IPS DF 6.9 (cell line): ENCODE data around the gene HAPLN2.

Experiments used
- DNase-seq: peaks from one replicate; pipeline ENCODE4 v3.0.0-alpha.2; 2013; ENCODE audit warnings: low read depth, low spot score
- H3K27ac ChIP-seq: one replicate; pipeline ENCODE4 v1.5.1; 2013; ENCODE audit warnings: low read length, control low read depth
- H3K27me3 ChIP-seq: 2 replicates; pipeline ENCODE4 v1.6.1; 2013; ENCODE audit warnings: mild to moderate bottlenecking, low read length; ENCODE audit not compliant: control insufficient read depth, insufficient read depth
- H3K36me3 ChIP-seq: 2 replicates; pipeline ENCODE4 v1.6.1; 2013; ENCODE audit warnings: low read length; ENCODE audit not compliant: control insufficient read depth, insufficient read depth
- H3K4me1 ChIP-seq: 2 replicates; pipeline ENCODE4 v1.6.1; 2013; ENCODE audit warnings: low read length; ENCODE audit not compliant: control insufficient read depth, insufficient read depth
- H3K4me3 ChIP-seq: 2 replicates; pipeline ENCODE4 v1.5.1; 2013; ENCODE audit warnings: mild to moderate bottlenecking, low read length
- H3K9me3 ChIP-seq: 2 replicates; pipeline ENCODE4 v1.6.1; 2013; ENCODE audit warnings: low read length, inconsistent platforms; ENCODE audit not compliant: control insufficient read depth, insufficient read depth
- WGBS: extraction: QIAGEN DNeasy Blood & Tissue Kit; methylation state at CpG from one replicate; pipeline ENCODE4 v1.1.7; 2013; ENCODE audit warnings: mixed read lengths, missing lambda C conversion rate; ENCODE audit not compliant: insufficient read length, insufficient coverage; 5-methylcytosine and 5-hydroxymethylcytosine counted together

HAPLN2 gene

GRCh38 chr1:156591432-156592157, 27.6 kb upstream of the HAPLN2 start, which contains the start of gene NAXE:
Gene NAXE (plus strand): TSS chr1:156591776. CDS start chr1:156591805, 29 bp downstream.
- DNase-seq = peak; percentile 55
- no peaks in the 10 kb centered on the region for H3K27me3 ChIP-seq
- no CpG with 5 or more reads among the region's 60 CpGs for WGBS
- no peak within 1 kb of the TSS for H3K27ac ChIP-seq
- H3K4me1 ChIP-seq = no peaks in the 10 kb centered on the region; the same call in 1 of the 2 replicates
- H3K4me3 ChIP-seq = peak within 1 kb of the TSS; percentile 86
- no peaks in the 10 kb centered on the region for H3K9me3 ChIP-seq
- H3K36me3 ChIP-seq = peaks cover 27% of the 10 kb centered on the region

- Histone ChIP-seq H3K36me3 (peaks cover 32% of the 10 kb centered on the region), H3K27ac (no peak overlapping the region), H3K9me3 (no peaks in the 10 kb centered on the region), H3K4me1 (no peaks in the 10 kb centered on the region; the same call in 1 of the 2 replicates), H3K27me3 (no peaks in the 10 kb centered on the region), H3K4me3 (peak overlapping the region; percentile 86)
- no CpG with 5 or more reads among the region's 16 CpGs for WGBS
- no peak for DNase-seq
These were observed 26.9 kb upstream of the HAPLN2 start for GRCh38 chr1:156592158-156592909.

GRCh38 chr1:156592910-156593660, 26.1 kb upstream of the HAPLN2 start:
- Histone ChIP-seq H3K27ac (no peak overlapping the region), H3K4me1 (no peaks in the 10 kb centered on the region; the same call in 1 of the 2 replicates), H3K4me3 (no peak overlapping the region), H3K27me3 (no peaks in the 10 kb centered on the region), H3K9me3 (no peaks in the 10 kb centered on the region), H3K36me3 (peaks cover 38% of the 10 kb centered on the region)
- WGBS = no CpG with 5 or more reads among the region's 8 CpGs
- DNase-seq = no peak

DNA sequence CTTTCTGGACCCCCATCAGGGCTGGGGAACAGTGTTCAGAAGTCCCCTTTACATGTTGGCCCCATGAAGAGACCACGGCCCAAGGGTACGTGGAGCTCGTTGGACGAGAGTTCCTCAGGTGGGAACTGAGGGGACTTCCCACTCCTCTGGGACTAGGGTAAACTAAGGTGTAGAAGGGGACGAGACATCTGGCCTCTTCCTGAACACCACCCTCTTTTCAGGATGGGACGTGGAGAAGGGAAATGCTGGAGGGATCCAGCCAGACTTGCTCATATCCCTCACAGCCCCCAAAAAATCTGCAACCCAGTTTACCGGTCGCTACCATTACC, 25.6 kb upstream of the HAPLN2 start:
- Histone ChIP-seq H3K9me3 (no peaks in the 10 kb centered on the region), H3K4me1 (no peaks in the 10 kb centered on the region; the same call in 1 of the 2 replicates), H3K36me3 (peaks cover 42% of the 10 kb centered on the region), H3K27ac (no peak overlapping the region), H3K4me3 (no peak overlapping the region), H3K27me3 (no peaks in the 10 kb centered on the region)
- no peak for DNase-seq
- no CpG with 5 or more reads among the region's 8 CpGs for WGBS

DNA sequence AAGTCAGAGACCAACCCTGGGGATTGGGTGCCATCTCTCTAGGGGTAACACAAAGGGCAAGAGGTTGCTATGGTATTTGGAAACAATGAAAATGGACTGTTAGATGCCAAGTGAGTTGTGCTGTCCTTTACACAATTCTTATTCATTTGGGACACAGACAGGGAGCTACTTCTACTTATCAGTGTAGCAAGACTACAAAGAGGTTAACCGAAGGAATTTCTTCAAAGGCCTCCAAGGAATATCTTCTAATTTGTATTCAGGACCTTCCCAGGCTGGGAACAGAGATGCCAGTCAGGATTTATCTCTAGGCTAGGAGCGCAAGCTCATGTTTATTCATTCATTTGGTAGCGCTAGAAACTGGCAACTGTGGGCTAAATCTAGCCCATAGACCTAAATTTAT, 25.0 kb upstream of the HAPLN2 start:
- peaks cover 42% of the 10 kb centered on the region for H3K36me3 ChIP-seq
- no peaks in the 10 kb centered on the region for H3K27me3 ChIP-seq
- DNase-seq = no peak
- H3K27ac ChIP-seq = no peak overlapping the region
- no CpG with 5 or more reads among the region's 3 CpGs for WGBS
- H3K4me3 ChIP-seq = no peak overlapping the region
- no peaks in the 10 kb centered on the region for H3K9me3 ChIP-seq
- no peaks in the 10 kb centered on the region; the same call in 1 of the 2 replicates for H3K4me1 ChIP-seq

DNA sequence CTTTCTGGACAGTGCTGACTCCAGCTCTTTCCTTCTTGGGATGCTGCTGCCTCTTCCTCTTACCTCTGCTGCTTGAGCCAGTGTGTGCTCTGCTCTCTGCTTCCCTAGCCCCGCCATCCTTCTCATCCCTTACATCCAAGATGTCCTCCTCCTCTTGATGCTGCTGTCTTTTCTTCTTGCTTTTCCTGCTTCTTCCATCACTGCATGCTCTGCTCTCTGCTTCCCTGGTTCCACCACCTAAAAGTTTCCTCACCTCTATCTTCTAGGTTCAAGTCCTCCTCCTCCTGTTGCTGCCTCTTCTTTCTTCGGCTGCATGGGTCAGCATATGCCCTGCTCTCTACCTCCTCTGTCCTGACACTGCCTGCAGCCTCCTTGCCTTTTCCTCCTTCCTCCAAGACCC, 24.2 kb upstream of the HAPLN2 start:
- H3K4me1 ChIP-seq = no peaks in the 10 kb centered on the region; the same call in 1 of the 2 replicates
- H3K27me3 ChIP-seq = no peaks in the 10 kb centered on the region
- peaks cover 42% of the 10 kb centered on the region for H3K36me3 ChIP-seq
- no peaks in the 10 kb centered on the region for H3K9me3 ChIP-seq
- no peak overlapping the region for H3K4me3 ChIP-seq
- WGBS = no CpG with 5 or more reads among the region's 2 CpGs
- DNase-seq = no peak
- H3K27ac ChIP-seq = no peak overlapping the region

GRCh38 chr1:156596426-156596825, 22.8 kb upstream of the HAPLN2 start:
- WGBS = no CpG with 5 or more reads among the region's 3 CpGs
- H3K27ac ChIP-seq = no peak overlapping the region
- DNase-seq = no peak
- no peak overlapping the region for H3K4me3 ChIP-seq
- peaks cover 42% of the 10 kb centered on the region for H3K36me3 ChIP-seq
- no peaks in the 10 kb centered on the region for H3K9me3 ChIP-seq
- no peaks in the 10 kb centered on the region for H3K27me3 ChIP-seq
- no peaks in the 10 kb centered on the region for H3K4me1 ChIP-seq

DNA sequence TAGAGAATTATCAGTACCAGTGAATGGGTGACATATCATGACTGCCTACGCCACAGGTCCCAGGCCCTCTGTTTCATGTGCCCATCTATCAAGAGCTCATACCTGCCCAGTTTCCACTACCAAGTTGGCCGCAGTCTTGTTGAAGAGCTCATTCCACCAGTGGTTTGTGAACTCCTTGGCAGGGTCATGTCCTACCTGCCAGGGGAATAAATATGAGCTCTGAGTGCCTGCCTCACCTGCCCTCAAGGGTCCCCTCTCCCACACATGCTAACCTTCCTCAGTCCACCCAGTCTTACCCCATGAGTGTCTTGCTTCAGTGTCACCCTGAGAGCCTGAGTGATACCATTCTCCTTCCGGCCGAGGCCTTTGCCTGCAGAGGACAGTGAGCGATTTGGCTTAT, 21.1 kb upstream of the HAPLN2 start:
- Histone ChIP-seq H3K27ac (no peak overlapping the region), H3K4me1 (no peaks in the 10 kb centered on the region), H3K27me3 (no peaks in the 10 kb centered on the region), H3K36me3 (peaks cover 40% of the 10 kb centered on the region), H3K4me3 (no peak overlapping the region), H3K9me3 (no peaks in the 10 kb centered on the region)
- WGBS = no CpG with 5 or more reads among the region's 5 CpGs
- DNase-seq = no peak

DNA sequence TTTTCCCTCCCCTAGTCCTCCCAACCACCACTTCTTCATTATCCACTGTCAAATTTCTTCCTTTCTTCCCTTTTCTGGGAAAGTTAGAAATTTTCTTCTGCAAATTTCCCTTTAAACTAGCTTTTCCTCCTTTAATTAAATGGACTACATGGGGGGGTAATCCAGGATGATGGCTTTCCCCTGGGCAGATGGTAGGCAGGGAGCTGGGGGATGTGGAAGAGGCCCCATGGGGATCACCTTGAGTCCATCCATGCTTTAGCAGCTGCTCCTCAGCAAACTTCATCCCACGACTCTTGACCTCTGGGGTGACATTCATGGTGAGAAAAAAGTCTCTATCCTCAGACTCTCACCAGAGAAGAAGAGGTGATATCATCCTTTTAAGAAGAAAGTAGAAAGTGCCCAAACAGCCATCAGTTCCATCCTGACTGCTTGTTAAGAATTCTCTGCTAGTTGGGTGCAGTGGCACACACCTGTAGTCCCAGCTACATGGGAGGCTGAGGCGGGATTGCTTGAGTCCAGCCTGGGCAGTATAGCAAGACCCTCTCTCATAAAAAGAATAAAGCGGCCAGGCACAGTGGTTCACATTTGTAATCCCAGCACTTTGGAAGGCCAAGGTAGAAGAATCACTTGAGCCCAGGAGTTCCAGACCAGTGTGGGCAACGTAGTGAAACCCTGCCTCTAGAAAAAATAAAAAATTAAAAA, 20.3 kb upstream of the HAPLN2 start:
- H3K27me3 ChIP-seq = no peaks in the 10 kb centered on the region
- WGBS = no CpG with 5 or more reads among the region's 4 CpGs
- no peak overlapping the region for H3K4me3 ChIP-seq
- no peaks in the 10 kb centered on the region for H3K4me1 ChIP-seq
- H3K9me3 ChIP-seq = no peaks in the 10 kb centered on the region
- H3K27ac ChIP-seq = no peak overlapping the region
- no peak for DNase-seq
- H3K36me3 ChIP-seq = peaks cover 37% of the 10 kb centered on the region

GRCh38 chr1:156599811-156600210, 19.4 kb upstream of the HAPLN2 start:
- no peaks in the 10 kb centered on the region for H3K4me1 ChIP-seq
- no peaks in the 10 kb centered on the region for H3K27me3 ChIP-seq
- H3K9me3 ChIP-seq = no peaks in the 10 kb centered on the region
- no peak overlapping the region for H3K4me3 ChIP-seq
- no peak for DNase-seq
- H3K27ac ChIP-seq = no peak overlapping the region
- peaks cover 31% of the 10 kb centered on the region for H3K36me3 ChIP-seq
- no CpG with 5 or more reads among the region's 3 CpGs for WGBS
